Skin of body (tissue), 2 donors: ENCODE data around the gene FILIP1L. TPM values are rescaled to one million over a fixed set of nuclear protein-coding genes. Genes with fewer than 3 reads are reported as not detected.
A peak's percentile ranks its signal among the peaks of the same experiment; 100 is the strongest.

Experiments
- DNase-seq: peaks from one replicate; lab custom pipeline; 2025; lab: John Stamatoyannopoulos, UW
- total RNA-seq: library from RNA; depleted of rRNA; stranded (reverse); fragments of >200 nt; gene quantifications from one replicate; pipeline ENCODE4 v1.2.3, GENCODE V29; 2014

The FILIP1L gene
- total RNA-seq, 1 donor from 2014 or later = 40.1 TPM

DNA sequence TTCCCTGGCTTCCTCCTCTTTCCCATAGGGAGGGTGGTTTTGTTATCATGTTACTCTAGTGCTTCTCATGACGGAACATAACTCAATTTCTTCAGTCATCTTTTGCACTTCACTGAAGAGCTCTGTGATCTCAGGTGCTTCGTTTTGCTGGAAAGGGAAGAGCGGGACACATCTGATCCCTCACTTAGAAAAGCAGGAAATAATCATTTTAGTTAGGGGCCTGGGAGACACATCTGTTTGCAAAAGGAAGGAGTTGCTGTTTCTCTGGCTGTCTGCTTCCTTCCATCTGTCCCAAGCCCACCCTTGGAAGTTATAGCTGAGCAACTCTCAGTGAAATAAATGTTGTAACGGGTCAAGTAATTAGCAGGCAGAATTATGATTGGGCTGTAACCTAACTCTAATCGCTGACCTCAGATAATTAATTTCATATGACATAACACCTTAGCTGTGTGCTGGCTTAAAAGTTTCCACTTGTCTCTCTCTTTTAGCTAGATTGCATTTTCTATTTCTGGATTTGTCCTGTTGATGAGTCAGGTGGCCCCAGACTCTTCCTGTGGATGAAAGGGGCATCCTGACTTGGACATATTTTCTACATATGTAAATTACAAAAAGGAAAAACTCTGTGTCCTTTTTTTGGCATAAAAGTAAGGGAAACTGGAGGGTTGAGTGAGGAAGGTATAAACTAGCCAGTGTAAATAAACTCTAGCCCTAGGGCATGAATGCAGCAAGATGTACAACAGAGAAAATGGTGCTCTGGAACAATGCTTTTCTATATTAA, 11.0 kb upstream of the FILIP1L start:
- no peak for DNase-seq

DNA sequence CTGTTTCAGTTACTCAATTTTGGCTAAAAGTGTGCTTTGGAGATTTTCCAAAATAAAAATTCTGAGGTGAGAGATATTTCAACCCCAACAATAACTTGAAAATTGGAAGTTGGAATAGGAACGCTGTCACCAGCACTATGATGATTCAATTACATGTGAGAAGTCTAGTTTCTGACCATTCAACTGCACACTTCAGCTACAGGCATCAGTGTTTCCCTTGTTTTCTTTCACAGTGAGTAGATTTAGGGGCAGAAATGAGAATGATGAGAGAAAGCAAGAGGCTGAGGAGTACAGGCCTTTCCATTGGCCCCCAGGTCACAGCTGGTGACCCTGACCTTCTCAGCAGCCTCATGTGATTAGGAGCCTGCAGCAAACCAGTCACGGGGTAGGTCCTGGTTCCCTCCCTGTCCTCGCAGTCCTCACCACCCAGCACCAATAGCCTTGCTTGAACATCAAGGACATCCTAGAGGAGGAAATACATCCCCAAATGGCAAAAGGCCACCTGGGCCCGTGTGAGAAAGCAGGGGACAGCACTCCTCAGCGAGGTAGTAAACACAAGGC, 10.0 kb upstream of the FILIP1L start:
- peak; percentile 45 for DNase-seq

DNA sequence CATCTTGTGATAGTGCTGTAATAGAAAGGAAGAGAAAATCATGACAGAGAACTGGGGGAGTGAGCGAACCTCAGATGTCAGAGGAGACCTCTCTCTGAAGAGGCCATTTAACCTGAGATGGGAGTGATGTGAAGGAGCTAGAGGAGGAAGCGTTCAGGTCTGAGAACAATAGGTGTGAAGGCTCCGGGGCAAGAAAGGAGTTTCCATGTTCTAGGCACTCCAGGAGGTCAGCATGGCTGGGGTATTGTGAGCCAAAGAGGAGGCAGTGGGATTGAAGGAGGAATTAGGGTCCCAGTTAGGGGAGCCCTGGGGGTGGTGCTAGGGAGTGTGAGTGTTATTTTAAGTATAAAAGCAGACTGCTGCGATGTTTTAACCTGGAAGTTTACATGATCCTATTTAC, 8.8 kb upstream of the FILIP1L start:
- DNase-seq = no peak

DNA sequence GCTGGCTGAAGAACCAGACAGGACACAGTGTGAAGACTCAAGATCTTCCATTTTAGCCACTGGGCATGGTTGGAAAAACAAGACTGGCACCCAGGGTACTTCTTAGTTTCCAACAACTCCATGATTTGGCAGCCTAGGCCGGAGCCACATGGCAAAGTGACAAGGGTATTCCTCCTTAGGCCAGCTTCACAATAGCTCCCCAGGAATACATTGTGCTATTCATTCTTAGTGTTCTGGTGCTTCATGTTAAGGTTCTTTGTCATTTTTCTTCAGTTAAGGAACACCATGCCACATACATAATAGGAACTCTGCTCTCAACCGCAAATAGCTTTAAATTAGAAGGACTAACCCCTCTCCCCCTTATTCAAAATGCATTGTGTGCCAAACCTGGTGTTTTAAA, 8.0 kb upstream of the FILIP1L start:
- no peak for DNase-seq

DNA sequence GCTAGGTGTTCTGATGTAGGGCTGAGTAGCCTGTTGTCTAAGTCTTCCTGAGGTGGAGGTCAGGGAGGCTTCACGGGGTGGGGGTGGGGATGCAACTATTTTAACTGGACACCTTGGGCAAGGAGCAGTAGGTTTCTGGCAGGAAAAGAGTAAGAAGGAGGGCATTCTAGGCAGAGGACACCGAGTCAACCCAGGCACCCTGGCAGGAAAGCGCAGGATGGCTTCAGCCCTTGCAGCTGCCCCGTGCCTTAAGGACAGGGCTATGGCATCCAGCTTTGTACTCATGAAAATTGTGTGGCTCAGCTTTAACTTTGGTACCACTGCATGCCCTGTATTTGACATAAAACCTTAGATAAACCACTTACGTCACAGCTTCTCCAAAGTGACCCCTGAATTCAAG, 6.4 kb upstream of the FILIP1L start:
- no peak for DNase-seq

DNA sequence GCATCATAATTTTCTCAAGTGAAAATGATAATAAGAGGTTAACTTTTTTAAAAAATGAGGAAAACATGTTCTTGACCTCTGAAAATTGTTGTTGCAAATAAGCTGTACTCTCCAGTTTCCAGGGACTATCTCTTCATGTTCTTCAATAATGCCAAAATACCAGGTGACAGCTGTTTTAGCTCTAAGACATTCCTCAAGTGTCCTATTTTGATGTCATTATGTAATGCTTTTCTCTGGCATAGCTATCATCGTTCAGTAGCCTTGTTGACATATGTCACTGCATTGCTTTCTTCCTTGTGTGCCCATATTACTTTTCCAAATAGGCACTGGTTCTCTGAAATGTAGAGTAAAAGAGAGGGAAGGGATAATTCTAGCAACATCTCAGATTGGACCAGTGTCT, 5.7 kb upstream of the FILIP1L start:
- peak; percentile 27 for DNase-seq

DNA sequence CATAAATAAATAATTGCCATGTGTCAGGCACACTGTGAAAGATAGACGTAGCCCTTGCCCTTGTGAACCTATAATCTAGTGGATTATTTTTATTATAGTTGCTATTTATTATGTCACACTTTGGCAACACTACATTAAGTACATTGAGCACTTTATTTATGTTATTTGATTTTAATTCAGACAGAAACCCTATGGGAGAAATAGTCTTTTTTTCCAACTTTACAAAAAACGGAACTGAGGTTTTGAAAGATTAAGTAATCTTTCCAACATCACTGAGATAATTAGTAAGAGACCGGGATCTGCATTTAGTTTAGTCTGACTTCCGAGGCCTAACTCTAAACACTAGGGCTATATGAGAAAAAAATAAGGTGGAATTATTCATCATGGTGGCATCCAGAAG, 2.8 kb upstream of the FILIP1L start:
- peak; percentile 74 for DNase-seq

DNA sequence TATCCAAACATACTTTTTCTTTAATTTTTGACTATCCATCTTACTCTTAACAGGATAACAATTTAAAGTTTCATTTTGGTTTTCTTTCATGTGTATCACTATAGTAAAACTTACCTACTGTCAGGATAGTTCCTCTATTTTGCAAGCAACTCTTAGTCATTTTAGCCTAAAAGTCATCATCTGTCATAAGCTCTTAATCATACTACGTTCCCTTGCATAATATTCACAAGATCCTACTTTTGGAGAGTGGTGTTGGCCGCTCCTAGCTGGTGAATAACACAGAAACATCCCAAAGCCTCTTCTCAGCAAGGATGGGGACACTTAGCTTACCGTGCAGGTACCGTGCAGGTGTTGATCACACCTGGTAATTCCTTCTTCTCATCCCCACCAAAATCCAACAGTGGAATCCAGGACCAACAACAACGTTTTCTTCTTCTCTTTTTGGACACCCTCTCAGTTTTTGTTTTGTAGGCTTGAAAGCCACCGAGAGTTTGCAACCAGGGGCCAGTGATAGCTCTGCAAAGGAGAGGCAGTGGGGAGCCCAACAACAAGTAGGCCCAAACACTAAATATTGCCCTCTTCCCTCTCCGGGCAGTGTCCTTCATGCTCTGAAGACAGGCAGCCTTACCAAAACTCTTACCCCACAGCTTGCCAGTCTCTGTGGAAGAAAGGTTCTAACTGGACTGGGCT, 433 bp downstream of the FILIP1L start:
- DNase-seq = no peak

DNA sequence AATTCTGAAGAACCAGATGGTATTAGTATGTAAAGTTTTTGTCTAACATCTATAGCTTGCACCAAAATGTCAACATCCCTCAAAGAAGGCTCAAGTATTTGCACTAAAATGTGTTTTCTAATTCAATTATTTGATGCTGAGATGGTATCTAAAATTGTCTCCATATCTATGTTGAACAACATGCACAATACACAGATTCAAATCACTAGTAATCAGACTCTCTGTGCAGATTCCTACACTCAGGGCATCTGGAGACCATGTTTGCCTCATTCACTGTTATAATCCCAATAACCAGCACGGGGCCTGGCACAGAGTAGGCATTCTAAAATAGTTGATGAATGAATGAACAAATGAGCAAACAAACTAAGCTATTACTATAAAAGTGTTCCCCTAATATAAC, 2.6 kb downstream of the FILIP1L start:
- DNase-seq = no peak

DNA sequence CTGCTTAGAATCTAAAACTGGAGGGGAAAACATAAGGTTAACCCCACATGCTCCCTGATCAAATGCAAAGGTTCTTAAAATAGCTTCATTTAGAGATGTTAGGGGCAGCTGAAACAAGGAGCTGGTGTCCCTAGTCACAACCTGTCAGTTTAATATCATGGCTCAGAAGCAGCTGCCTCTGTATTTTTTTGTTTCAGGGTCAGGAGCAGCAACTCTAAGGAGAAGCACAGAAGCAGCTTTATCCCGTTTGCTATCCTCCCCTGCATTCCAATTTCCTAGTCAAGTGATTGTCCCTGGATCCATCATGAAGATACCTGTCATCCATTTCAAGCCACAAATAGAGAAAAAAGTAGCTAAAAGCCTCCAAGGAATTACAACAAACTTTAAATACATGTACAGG, 4.1 kb downstream of the FILIP1L start:
- DNase-seq = no peak

DNA sequence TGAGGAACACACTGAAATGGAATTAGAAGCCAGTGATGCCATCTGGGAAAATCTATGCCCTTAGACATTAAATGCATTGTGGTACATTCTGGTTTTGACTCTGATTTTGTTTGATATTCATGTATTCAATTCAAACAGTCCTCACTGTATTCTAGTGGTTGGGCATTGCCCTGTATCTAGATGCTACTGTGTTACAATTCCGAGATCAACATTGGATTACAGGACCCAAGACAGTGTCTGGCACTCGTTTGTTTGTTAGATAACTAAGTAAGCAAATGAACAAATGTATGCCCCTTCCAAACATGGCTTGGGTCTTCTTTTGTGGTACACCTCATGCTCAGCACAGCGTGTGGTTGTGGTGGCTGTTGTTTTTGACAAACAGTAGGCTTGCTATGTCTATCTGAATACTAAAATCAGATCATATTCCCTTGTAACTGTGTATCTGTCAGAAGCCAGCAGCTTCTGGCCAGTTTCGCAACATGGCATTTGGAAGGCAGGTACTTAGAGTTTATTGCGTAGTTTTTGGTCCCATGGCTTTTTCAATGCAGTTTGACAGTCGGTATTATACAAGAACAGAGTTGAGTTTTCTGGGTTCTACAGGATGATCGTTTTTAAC, 5.7 kb downstream of the FILIP1L start:
- no peak for DNase-seq

DNA sequence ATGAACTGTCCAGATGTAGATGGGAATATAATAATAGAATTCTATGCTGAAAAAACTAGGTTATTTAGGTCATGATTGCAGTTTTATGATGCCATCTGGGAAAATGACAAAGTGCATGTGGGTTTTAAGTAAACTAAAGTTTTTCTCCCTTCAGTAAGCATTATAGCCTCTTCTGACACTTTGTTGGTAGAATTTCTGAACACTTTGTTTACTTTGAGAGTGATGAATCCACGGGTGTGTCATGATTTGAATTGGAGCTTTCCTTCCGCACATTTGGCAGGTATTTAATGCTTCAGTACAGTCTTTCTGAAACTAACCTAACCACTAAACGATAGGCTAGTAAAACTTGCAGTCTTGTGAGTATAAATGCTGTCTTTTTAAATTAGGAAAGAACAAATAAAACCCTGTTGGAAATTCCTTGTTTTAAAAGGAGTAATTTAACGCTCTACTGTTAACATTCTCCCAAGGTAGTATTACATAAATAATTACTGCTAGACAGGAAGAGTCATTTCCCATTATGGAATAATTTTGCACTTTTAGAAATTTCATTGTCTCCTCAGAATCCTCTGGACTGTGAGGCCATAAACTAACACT, 7.0 kb downstream of the FILIP1L start:
- peak; percentile 14 for DNase-seq

DNA sequence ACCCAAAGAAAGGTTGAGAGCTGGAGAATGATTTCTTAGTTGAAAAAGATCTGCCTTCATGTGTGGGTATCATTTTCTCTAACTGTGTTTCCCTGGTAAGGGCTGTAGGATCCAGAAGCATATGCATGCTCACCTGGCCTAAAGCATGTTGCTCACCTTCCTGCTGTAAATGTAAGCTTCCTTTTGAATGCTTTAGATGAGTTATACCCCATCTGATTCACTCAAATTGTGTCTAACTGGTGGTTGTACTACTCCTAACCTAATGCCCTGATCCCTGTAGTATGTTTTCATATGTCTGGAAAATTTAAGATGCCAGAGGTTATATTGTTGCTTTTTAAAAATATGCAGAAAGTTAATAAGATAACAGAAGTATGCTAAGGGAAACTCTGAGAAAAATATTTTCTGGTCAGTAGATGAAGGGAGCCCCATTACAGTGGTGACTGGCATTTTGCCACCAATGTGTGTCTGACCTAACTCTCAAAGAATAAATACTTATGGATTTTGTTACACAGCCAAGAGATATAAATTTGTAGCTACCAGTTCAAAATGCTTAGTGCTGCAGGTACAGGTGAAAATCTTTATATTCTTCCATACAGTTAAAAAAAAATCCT, 7.7 kb downstream of the FILIP1L start:
- DNase-seq = no peak

DNA sequence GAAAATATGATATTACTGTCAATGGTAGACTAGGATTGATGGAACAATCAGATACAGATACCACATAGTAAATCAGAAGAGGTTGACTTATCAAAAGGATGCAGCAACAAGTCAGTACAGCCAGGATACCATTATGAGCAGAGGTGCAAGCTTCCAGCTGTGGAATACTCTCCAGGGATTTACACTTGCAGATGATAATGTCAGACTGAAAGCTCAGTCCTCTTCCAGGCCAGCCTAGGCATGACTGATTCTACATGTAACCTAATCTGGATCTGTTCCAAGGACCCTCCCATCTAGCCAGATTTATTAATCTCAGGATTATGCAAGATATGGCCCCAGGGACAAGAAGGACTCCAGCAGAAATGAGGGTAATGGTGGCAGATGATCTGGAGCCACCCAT, 8.2 kb downstream of the FILIP1L start:
- DNase-seq = no peak

DNA sequence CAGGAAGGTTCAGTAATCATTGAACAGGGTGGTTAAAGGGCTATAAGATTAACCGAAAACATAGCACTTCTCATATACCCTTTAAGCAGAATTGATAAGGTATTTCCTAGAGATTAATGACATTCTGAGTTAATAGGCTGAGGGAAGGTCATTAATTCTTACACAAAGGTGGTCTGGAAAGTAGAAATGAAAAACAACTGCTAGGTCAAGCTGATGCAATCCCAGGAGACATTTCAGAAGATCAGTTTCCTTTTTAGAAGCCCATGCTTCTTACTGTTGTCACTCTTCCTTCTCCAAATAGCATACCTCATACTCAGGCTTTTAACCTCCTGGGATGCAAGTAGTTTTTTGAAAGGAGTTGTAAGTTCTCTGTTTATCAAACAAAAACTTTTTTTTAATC, 8.8 kb downstream of the FILIP1L start:
- no peak for DNase-seq

DNA sequence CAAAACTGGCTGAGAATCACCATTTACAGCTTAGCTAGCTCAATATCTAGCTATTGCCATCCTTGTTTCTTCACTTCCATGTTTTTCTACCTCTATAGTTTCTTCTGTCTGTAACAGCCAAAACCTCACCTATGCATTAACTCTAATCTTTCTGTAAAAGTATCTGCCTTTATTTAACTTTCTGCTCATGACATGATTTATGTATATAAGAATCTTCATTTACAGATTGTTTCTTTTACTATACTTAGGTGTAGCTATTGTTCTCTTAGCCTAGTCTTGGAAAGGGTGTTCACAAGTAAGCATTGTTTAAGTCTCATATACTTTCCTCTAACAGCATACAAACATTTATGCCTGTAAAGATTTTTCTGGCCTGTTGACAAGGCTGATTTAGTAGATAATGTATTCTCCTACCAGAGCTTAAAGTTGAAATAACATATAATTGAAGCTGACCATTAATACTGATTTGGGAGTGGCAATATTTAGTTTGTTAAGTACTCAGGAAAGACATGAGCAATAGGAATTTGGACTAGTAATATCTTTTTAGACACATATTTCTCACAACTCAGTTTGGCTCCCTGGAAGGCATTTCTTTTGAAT, 9.4 kb downstream of the FILIP1L start:
- no peak for DNase-seq

DNA sequence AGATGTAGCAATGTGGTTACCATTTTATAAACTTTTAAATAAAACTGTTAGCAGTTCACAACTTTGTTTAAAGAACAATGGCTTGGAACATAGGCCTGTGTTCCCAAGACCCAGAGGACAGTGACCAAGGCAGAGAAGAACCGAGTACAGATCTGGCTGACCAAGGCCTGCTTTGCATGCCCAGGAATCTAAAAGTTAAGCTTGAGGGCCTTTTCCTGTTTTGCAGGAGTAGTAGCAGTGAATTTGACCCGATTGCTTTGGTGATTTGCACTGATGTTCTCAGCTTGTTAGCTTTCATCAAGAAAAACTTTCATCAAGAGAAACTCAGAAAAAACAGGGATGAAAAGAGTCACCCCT, 9.9 kb downstream of the FILIP1L start:
- no peak for DNase-seq

DNA sequence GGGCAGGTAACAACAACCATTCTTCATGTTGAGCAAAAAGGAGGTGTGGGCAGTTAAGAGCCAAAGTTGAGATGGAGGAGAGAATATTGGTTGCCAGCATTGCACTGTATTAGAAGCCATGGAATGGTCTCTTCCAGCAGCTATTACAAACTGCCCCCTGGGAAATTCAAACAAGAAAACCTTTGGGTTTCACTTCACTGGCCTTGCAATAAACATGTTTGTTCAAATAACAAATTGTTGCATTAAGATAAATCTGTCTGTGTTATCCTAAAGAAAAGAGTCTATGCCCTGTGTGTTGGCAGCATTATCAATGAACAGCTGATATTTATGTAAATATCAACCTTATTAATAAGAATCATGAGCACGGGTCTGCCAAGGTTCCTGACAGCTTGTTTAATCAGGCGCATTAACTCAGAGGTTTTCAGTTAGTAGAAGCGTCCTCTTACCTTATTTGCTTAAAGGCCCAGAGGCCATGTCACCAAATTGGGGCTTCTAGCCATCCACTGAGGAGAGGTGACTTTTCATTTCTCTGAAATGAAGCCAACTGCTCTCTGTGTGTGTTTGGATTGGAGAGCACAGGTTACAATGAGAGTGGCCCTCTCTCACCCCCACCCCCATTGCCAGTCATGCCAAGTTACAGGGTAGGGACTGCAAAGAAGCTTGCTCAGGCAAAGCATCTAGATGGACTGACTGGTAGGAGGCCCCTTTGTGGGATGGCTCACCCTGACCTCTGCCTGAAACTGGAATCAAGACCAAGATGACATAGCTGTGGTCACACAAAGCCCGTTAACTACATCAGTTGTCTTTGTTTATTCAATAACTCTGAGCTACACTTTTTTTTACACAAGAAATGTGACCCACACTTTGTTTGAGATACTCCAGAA, 10.5 kb downstream of the FILIP1L start:
- no peak for DNase-seq

DNA sequence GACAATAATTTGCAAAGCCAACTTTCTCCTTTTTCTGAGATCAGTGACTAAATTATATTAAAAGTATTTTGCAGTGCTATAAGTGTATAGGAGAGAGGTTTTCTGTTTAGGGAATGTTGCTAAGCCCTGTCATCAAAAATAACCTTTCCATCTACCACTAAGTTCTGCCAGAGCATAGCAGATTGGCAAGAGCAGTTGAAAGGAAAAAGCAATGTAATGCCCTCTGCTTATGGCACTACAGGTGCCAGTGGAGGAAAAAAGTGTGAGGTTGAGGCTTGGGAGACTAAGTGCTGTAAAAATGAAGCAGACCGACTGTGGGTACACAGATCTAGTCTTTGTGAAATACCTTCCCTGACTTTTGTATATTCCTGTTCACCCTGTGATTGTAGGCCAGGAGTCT, 11.5 kb downstream of the FILIP1L start:
- no peak for DNase-seq

DNA sequence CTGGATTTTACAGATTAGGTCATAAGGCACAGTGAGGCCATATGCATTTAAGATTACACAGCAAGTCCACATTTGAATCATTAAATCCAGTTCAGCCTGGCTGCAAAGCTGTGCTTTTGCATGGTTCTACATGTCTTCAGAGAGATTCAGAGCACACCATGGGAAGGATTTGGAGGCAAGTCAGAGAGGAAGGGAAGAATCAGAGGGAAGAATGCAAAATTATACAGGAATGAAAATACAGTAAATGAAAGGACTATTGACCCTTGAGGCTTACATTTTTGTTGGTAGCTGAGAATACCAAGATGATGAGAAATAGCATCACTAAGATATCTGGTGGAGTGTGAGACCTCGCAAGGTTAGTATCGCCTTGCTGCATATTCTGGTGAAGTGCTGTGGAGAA, 13.9 kb downstream of the FILIP1L start:
- no peak for DNase-seq
